HepG2 (cell line): ENCODE measurements around the gene CMTM1. TPM values are rescaled to one million over a fixed set of nuclear protein-coding genes. Genes with fewer than 3 reads are reported as not detected.

ENCODE experiments used
- BRCA1 ChIP-seq: sonication (generic); formaldehyde crosslinking; IDR thresholded peaks from 2 replicates; pipeline ENCODE4 v1.4.0; 2020; ENCODE audit warnings: missing genetic modification reagents
- BRD4 ChIP-seq: sonication (generic); formaldehyde crosslinking; IDR thresholded peaks from 2 replicates; pipeline ENCODE4 v1.4.0; 2020; ENCODE audit warnings: missing genetic modification reagents
- CAMTA2 ChIP-seq: sonication (generic); formaldehyde crosslinking; IDR thresholded peaks from 2 replicates; pipeline ENCODE4 v1.4.0; 2020; ENCODE audit warnings: mild to moderate bottlenecking, missing genetic modification reagents, borderline replicate concordance
- CSRNP1 ChIP-seq: sonication (generic); formaldehyde crosslinking; IDR thresholded peaks from 2 replicates; pipeline ENCODE4 v1.8.1; 2023; ENCODE audit warnings: mild to moderate bottlenecking, missing genetic modification reagents
- ELF4 ChIP-seq: sonication (generic); formaldehyde crosslinking; IDR thresholded peaks from 2 replicates; pipeline ENCODE4 v1.5.0; 2020; ENCODE audit warnings: missing genetic modification reagents, mild to moderate bottlenecking, moderate library complexity, borderline replicate concordance
- FOXA1 ChIP-seq, 2 experiments: fragments of 450-650 bp in 1 of 2; sonication (generic) in 1 of 2; formaldehyde crosslinking in 1 of 2; IDR thresholded peaks; 2 replicates each; pipeline versions ENCODE4 v1.4.0 to v1.6.1; 2016 to 2020; ENCODE audit warnings: missing genetic modification reagents in 1 of 2
- HOXA7 ChIP-seq: sonication (generic); formaldehyde crosslinking; IDR thresholded peaks from 2 replicates; pipeline ENCODE4 v1.8.1; 2022; ENCODE audit warnings: mild to moderate bottlenecking, missing genetic modification reagents, moderate library complexity
- IKZF4 ChIP-seq: sonication (generic); formaldehyde crosslinking; IDR thresholded peaks from 2 replicates; pipeline ENCODE4 v1.5.1; 2020; ENCODE audit warnings: borderline replicate concordance, mild to moderate bottlenecking, low read depth, missing genetic modification reagents; ENCODE audit errors: not compliant biosample characterization
- MLX ChIP-seq: IDR thresholded peaks from 2 replicates; pipeline ENCODE4 v1.6.1; 2016
- MTA1 ChIP-seq: sonication (generic); formaldehyde crosslinking; IDR thresholded peaks from 2 replicates; pipeline ENCODE4 v1.4.0; 2020; ENCODE audit warnings: missing genetic modification reagents, mild to moderate bottlenecking, borderline replicate concordance
- ZBTB49 ChIP-seq: sonication (generic); formaldehyde crosslinking; IDR thresholded peaks from 2 replicates; pipeline ENCODE4 v1.4.0; 2020; ENCODE audit warnings: missing genetic modification reagents, borderline replicate concordance
- ZMYM4 ChIP-seq: sonication (generic); formaldehyde crosslinking; IDR thresholded peaks from 2 replicates; pipeline ENCODE4 v1.8.1; 2023; ENCODE audit warnings: mild to moderate bottlenecking, missing genetic modification reagents
- ZNF329 ChIP-seq: sonication (generic); formaldehyde crosslinking; IDR thresholded peaks from 2 replicates; pipeline ENCODE4 v1.9.0; 2021; ENCODE audit warnings: low read depth, mild to moderate bottlenecking, missing genetic modification reagents
- ZNF513 ChIP-seq: sonication (generic); formaldehyde crosslinking; conservative IDR thresholded peaks from 2 replicates; pipeline ENCODE4 v1.5.0; 2020; ENCODE audit warnings: missing genetic modification reagents
- ZNF574 ChIP-seq: sonication (generic); formaldehyde crosslinking; IDR thresholded peaks from 2 replicates; pipeline ENCODE4 v1.4.0; 2020; ENCODE audit warnings: missing genetic modification reagents
- ZNF670 ChIP-seq: sonication (generic); formaldehyde crosslinking; IDR thresholded peaks from 2 replicates; pipeline ENCODE4 v1.8.0; 2022; ENCODE audit warnings: mild to moderate bottlenecking, missing genetic modification reagents, borderline replicate concordance
- ZNF788 ChIP-seq: sonication (generic); formaldehyde crosslinking; IDR thresholded peaks from 2 replicates; pipeline ENCODE4 v1.5.0; 2020; ENCODE audit warnings: mild to moderate bottlenecking, missing genetic modification reagents, borderline replicate concordance
- ZSCAN12 ChIP-seq: sonication (generic); formaldehyde crosslinking; IDR thresholded peaks from 2 replicates; pipeline ENCODE4 v1.9.0; 2021; ENCODE audit warnings: mild to moderate bottlenecking, missing genetic modification reagents
- polyA plus RNA-seq, 8 experiments: library from polyadenylated mRNA; depleted of rRNA in 3 of 8; stranded (reverse) in 7 of 8; unstranded in 1 of 8; fragments of >200 nt; fragmentation: Illumina TruSeq in 4 of 8; extraction: Trizol in 4 of 8; gene quantifications; 2 replicates each; pipeline versions ENCODE4 v1.2.1 to v1.2.3, GENCODE V29; 2011 to 2016; ENCODE audit warnings: low read depth in 4 of 8, missing spikeins in 1 of 8, mixed read lengths in 1 of 8; ENCODE audit not compliant: insufficient read depth in 1 of 8
- total RNA-seq, 5 experiments: library from RNA; depleted of rRNA; stranded (reverse); fragments of >200 nt; fragmentation: Illumina TruSeq; extraction: Trizol; gene quantifications; 2 replicates each; pipeline ENCODE4 v1.2.3, GENCODE V29; 2016; ENCODE audit warnings: low read depth in 1 of 5

CMTM1 gene
- total and polyA plus RNA-seq, 2 of the 13 experiments (the other 11 are each of a cell fraction or from before 2014, with no cell fraction given), result 1.7 to 2.9 TPM

- TF ChIP-seq HOXA7 (no peak), BRD4 (CRISPR knock-in tag) (peak; percentile 91), ZNF329 (CRISPR knock-in tag) (peak; percentile 22; the same call in 1 of the 2 replicates), ZMYM4 (peak; percentile 92), ZNF788 (CRISPR knock-in tag) (peak; percentile 94; the same call in 1 of the 2 replicates), ELF4 (peak; percentile 90; the same call in 1 of the 2 replicates), BRCA1 (CRISPR knock-in tag) (no peak), FOXA1 (IDR thresholded peaks at IDR 0.05) (peak; percentile 40; the same call in 1 of the 2 replicates), FOXA1 (CRISPR knock-in tag; IDR thresholded peaks at IDR 0.05) (peak; percentile 97), ZNF574 (CRISPR knock-in tag) (peak; percentile 86), MLX (peak; percentile 97), CAMTA2 (CRISPR knock-in tag) (no peak), ZBTB49 (CRISPR knock-in tag) (no peak), ZSCAN12 (CRISPR knock-in tag) (peak; percentile 94), IKZF4 (CRISPR knock-in tag) (peak; percentile 13), MTA1 (peak; percentile 70; the same call in 1 of the 2 replicates), ZNF670 (CRISPR knock-in tag) (peak; percentile 99), ZNF513 (CRISPR knock-in tag) (no peak), CSRNP1 (CRISPR knock-in tag) (peak; percentile 77; the same call in 1 of the 2 replicates)
Observed at GRCh38 chr16:66516808-66517585, 49.2 kb upstream of the CMTM1 start (continued).
